Smooth muscle cell of the pulmonary artery (primary cell): ENCODE results near the gene CYB561. TPM values are rescaled to one million over a fixed set of nuclear protein-coding genes. Genes with fewer than 3 reads are reported as not detected.

Experiments used
- total RNA-seq: library from RNA; depleted of rRNA; stranded (reverse); fragments of >200 nt; gene quantifications from 2 replicates; pipeline ENCODE4 v1.2.3, GENCODE V29; 2014

Gene CYB561
- 34.9 and 36.4 TPM in 2 replicates for total RNA-seq

GRCh38 chr17:63445954-63446752 is at the start of gene CYB561:
Gene CYB561, minus strand, starts transcription at chr17:63446306. Its CDS starts 8,759 bp downstream, at chr17:63437547.

GRCh38 chr17:63476854-63477479 is 30.9 kb upstream of the CYB561 start, which contains the start of gene ACE:
Gene ACE, plus strand, starts transcription at chr17:63477061. Its CDS starts 34 bp downstream, at chr17:63477095.

Other genes starting within 250 kb of the CYB561 start
- 3.5 and 3.8 TPM in 2 replicates for gene ACE, start 30.8 kb upstream of the CYB561 start, total RNA-seq
- not detected in 2 replicates for gene KCNH6, start 77.1 kb upstream of the CYB561 start, total RNA-seq
- 26.7 and 30.4 TPM in 2 replicates for gene DCAF7, start 104.2 kb upstream of the CYB561 start, total RNA-seq
- gene TACO1, start 154.6 kb upstream of the CYB561 start, total RNA-seq: 11.7 and 14.1 TPM in 2 replicates
- gene MAP3K3, start 176.1 kb upstream of the CYB561 start, total RNA-seq: 42.1 and 43.8 TPM in 2 replicates